DOHH2 (cell line): ENCODE data around the gene DLX3.

Experiments used
- H3F3A ChIP-seq: fragments of 200-600 bp; sonication (generic), shearing (Covaris generic); 2 replicates; pipeline ENCODE4 v1.6.0; 2016; ENCODE audit warnings: antibody characterized with exemption, mild to moderate bottlenecking; ENCODE audit not compliant: control insufficient read depth, insufficient read depth
- H3K27ac ChIP-seq: fragments of 200-600 bp; sonication (generic); 2 replicates; pipeline ENCODE4 v1.5.1; 2014; ENCODE audit warnings: low read depth, mild to moderate bottlenecking, low read length, moderate library complexity
- H3K27me3 ChIP-seq: fragments of 200-600 bp; sonication (generic); 2 replicates; pipeline ENCODE4 v1.6.1; 2014; ENCODE audit warnings: mild to moderate bottlenecking, low read length, mixed read lengths; ENCODE audit not compliant: control insufficient read depth
- H3K36me3 ChIP-seq: fragments of 200-600 bp; sonication (generic); 2 replicates; pipeline ENCODE4 v1.6.1; 2014; ENCODE audit warnings: mild to moderate bottlenecking, low read length, moderate library complexity, mixed read lengths; ENCODE audit not compliant: control insufficient read depth
- H3K4me1 ChIP-seq: fragments of 200-600 bp; sonication (generic); 2 replicates; pipeline ENCODE4 v1.6.1; 2014; ENCODE audit warnings: mild to moderate bottlenecking, low read length, mixed read lengths; ENCODE audit not compliant: control insufficient read depth
- H3K4me2 ChIP-seq: fragments of 200-600 bp; sonication (generic); 2 replicates; pipeline ENCODE4 v1.6.0; 2014; ENCODE audit warnings: mild to moderate bottlenecking, low read length, moderate library complexity
- H3K4me3 ChIP-seq: fragments of 200-600 bp; sonication (generic); 2 replicates; pipeline ENCODE4 v1.5.1; 2014; ENCODE audit warnings: mild to moderate bottlenecking, low read length, mixed read lengths
- H3K79me2 ChIP-seq: fragments of 200-600 bp; sonication (generic); 2 replicates; pipeline ENCODE4 v1.6.1; 2014; ENCODE audit warnings: mild to moderate bottlenecking, low read length, mixed read lengths; ENCODE audit not compliant: control insufficient read depth
- H3K9me2 ChIP-seq: fragments of 200-600 bp; sonication (generic); replicated peaks from 2 replicates; pipeline ENCODE4 v1.6.1; 2014; ENCODE audit warnings: mild to moderate bottlenecking, low read length, mixed read lengths; ENCODE audit not compliant: control insufficient read depth
- H3K9me3 ChIP-seq: fragments of 200-600 bp; sonication (generic); 2 replicates; pipeline ENCODE4 v1.6.1; 2014; ENCODE audit warnings: antibody characterized with exemption, low read length, mixed read lengths; ENCODE audit not compliant: control insufficient read depth, insufficient read depth
- H4K20me1 ChIP-seq: fragments of 200-600 bp; sonication (generic); 2 replicates; pipeline ENCODE4 v1.6.0; 2014; ENCODE audit warnings: low read depth, mild to moderate bottlenecking, antibody characterized with exemption, low read length, moderate library complexity; ENCODE audit not compliant: control insufficient read depth, insufficient read depth
- EZH2phosphoT487 ChIP-seq: fragments of 200-600 bp; sonication (generic); IDR thresholded peaks from 2 replicates; pipeline ENCODE4 v1.6.1; 2017; ENCODE audit warnings: borderline replicate concordance, mild to moderate bottlenecking, antibody characterized with exemption, low read length, moderate library complexity, mixed read lengths
- TF ChIP-seq, protein P1 (sequence below): fragments of 200-600 bp; sonication (generic); IDR thresholded peaks from one replicate; pipeline ENCODE4 v1.5.1; 2014; ENCODE audit warnings: antibody characterized with exemption, mild to moderate bottlenecking, low read depth, low read length; ENCODE audit not compliant: poor library complexity, severe bottlenecking

Gene DLX3

DNA sequence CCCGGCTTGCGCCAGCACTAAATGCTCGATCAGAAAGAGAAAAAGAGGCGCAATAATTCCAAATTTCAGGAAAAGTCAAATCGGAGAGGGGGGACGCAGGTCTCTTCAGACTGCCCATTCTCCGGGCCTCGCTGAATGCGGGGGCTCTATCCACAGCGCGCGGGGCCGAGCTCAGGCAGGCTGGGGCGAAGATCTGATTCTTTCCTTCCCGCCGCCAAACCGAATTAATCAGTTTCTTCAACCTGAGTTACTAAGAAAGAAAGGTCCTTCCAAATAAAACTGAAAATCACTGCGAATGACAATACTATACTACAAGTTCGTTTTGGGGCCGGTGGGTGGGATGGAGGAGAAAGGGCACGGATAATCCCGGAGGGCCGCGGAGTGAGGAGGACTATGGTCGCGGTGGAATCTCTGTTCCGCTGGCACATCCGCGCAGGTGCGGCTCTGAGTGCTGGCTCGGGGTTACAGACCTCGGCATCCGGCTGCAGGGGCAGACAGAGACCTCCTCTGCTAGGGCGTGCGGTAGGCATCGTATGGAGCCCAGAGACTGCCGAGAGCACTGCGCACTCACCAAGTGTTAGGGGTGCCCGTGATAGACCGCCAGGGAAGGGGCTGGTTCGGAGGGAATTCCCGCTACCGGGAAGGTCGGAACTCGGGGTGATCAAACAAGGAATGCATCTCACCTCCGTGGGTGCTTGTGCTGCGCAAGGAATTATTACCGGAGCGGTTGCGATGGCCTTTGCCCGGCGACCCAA, 30.1 kb downstream of the DLX3 start:
- H3K9me3 ChIP-seq, result no peaks in the 10 kb centered on the region
- H3K79me2 ChIP-seq, result no peaks in the 10 kb centered on the region
- H4K20me1 ChIP-seq, result no peaks in the 10 kb centered on the region
- no peak for TF ChIP-seq EZH2phosphoT487
- TF ChIP-seq, protein P1, sequence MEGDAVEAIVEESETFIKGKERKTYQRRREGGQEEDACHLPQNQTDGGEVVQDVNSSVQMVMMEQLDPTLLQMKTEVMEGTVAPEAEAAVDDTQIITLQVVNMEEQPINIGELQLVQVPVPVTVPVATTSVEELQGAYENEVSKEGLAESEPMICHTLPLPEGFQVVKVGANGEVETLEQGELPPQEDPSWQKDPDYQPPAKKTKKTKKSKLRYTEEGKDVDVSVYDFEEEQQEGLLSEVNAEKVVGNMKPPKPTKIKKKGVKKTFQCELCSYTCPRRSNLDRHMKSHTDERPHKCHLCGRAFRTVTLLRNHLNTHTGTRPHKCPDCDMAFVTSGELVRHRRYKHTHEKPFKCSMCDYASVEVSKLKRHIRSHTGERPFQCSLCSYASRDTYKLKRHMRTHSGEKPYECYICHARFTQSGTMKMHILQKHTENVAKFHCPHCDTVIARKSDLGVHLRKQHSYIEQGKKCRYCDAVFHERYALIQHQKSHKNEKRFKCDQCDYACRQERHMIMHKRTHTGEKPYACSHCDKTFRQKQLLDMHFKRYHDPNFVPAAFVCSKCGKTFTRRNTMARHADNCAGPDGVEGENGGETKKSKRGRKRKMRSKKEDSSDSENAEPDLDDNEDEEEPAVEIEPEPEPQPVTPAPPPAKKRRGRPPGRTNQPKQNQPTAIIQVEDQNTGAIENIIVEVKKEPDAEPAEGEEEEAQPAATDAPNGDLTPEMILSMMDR, result no peak
- H3K4me1 ChIP-seq, result peaks cover 12% of the 10 kb centered on the region
- H3K36me3 ChIP-seq, result no peaks in the 10 kb centered on the region
- H3K9me2 ChIP-seq, result no peaks in the 10 kb centered on the region
- H3F3A ChIP-seq, result peaks cover 5% of the 10 kb centered on the region; the same call in 1 of the 2 replicates
- peaks cover 41% of the 10 kb centered on the region for H3K27me3 ChIP-seq
- H3K4me2 ChIP-seq, result no peak overlapping the region
- H3K27ac ChIP-seq, result no peak overlapping the region
- no peak overlapping the region for H3K4me3 ChIP-seq

DNA sequence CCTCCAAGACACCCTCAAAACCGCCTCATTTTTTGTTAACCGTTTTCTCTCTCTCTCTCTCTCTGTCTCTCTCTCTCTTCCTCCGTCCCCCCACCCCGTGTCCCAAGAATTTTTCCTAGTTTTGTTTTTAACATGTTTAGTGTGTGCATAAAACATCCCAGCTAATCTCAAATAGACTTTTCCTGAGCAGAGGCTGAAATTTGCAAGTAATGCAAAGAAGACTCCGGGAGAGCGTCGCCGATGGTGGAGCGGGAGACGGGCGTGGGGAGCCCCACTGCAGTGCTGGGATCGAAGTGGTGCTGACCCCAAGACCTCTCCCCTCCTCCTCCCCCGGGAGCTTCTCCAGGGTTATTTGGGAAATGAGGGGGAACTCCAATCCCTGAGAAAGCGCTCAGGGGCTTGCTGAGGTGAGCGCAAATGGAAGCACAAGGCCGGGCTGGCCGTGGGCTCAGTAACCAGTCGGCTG, 30.7 kb downstream of the DLX3 start:
- H3K36me3 ChIP-seq, result no peaks in the 10 kb centered on the region
- peaks cover 5% of the 10 kb centered on the region; the same call in 1 of the 2 replicates for H3F3A ChIP-seq
- H3K4me3 ChIP-seq, result no peak overlapping the region
- H3K79me2 ChIP-seq, result no peaks in the 10 kb centered on the region
- H3K9me2 ChIP-seq, result no peaks in the 10 kb centered on the region
- H3K4me1 ChIP-seq, result peaks cover 12% of the 10 kb centered on the region
- TF ChIP-seq EZH2phosphoT487, result no peak
- TF ChIP-seq, protein P1, result no peak
- no peaks in the 10 kb centered on the region for H3K9me3 ChIP-seq
- H3K27me3 ChIP-seq, result peaks cover 38% of the 10 kb centered on the region
- H3K27ac ChIP-seq, result no peak overlapping the region
- no peak overlapping the region for H3K4me2 ChIP-seq
- no peaks in the 10 kb centered on the region for H4K20me1 ChIP-seq

DNA sequence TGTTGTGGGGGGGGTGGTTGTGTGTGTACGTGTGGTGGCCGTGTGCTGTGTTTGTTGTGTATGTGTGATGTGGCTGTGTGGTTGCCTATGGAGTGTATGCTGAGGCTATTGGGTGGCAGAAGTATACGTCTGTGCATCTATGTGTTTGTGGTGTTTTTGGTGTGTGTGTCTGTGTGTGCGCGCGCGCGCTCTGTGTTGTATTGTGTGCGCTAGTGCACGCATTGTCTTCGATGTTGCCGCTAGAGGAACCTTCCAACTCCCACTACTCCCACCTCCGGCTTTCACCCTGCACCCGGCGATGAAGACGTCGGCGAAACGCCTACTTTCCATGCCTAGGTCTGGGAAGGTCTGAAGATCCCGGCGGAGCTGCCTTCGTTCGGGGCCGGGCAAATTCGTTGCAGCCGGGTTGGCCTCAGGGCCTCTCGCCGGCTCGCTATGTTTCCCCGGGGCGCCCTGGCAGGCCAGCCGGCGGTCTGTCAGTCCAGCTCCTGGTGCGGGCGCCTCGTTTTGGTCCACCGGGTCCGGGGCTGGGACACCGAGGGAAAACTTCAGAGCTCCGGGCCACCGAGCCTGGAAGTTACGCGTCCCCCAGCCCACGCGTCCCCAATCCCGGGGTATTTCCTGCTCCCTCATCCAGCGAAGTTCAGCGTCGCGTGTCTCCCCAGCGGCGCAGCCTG, 31.3 kb downstream of the DLX3 start:
- Histone ChIP-seq H3K79me2 (no peaks in the 10 kb centered on the region), H3K4me1 (peaks cover 6% of the 10 kb centered on the region), H3K4me3 (no peak overlapping the region), H3K9me2 (no peaks in the 10 kb centered on the region), H3K27me3 (peaks cover 33% of the 10 kb centered on the region), H3K36me3 (no peaks in the 10 kb centered on the region), H3K4me2 (no peak overlapping the region), H3K27ac (no peak overlapping the region), H3F3A (peaks cover 5% of the 10 kb centered on the region; the same call in 1 of the 2 replicates), H3K9me3 (no peaks in the 10 kb centered on the region), H4K20me1 (no peaks in the 10 kb centered on the region)
- no peak for TF ChIP-seq EZH2phosphoT487

DNA sequence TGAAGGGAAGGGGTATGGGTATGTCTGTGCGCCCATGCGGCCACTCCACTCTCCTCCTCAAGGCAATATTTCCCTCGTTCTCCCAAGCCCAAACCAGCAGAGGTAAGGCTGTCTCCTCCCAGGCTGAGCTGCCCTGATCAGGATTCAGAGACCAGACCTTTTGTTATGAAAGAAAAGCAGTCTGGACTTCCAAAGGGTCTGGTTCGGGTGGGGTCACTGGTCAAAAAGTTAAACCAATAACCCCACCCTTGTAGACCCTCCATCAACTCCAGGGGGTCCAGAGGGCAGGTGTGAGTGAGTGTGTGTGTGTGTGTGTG, 31.8 kb downstream of the DLX3 start:
- no peak for TF ChIP-seq EZH2phosphoT487
- TF ChIP-seq, protein P1, result no peak
- Histone ChIP-seq H3K79me2 (no peaks in the 10 kb centered on the region), H3K4me2 (no peak overlapping the region), H3K4me3 (no peak overlapping the region), H3K9me2 (no peaks in the 10 kb centered on the region), H3F3A (peaks cover 5% of the 10 kb centered on the region; the same call in 1 of the 2 replicates), H3K27me3 (peaks cover 30% of the 10 kb centered on the region), H3K27ac (no peak overlapping the region), H3K4me1 (peaks cover 3% of the 10 kb centered on the region), H3K36me3 (no peaks in the 10 kb centered on the region), H4K20me1 (no peaks in the 10 kb centered on the region), H3K9me3 (no peaks in the 10 kb centered on the region)
